GM10266 (cell line): ENCODE data around the gene CHRNA4.

Source experiments
- DNase-seq: peaks from one replicate; pipeline ENCODE4 v3.0.0; 2012; ENCODE audit errors: extremely low spot score
- TF ChIP-seq, protein P1 (sequence below): IDR thresholded peaks from 2 replicates; pipeline ENCODE4 v1.5.1; 2012; ENCODE audit warnings: mild to moderate bottlenecking, low read depth; ENCODE audit not compliant: control insufficient read depth, insufficient read depth; ENCODE audit errors: missing control alignments

The CHRNA4 gene

DNA sequence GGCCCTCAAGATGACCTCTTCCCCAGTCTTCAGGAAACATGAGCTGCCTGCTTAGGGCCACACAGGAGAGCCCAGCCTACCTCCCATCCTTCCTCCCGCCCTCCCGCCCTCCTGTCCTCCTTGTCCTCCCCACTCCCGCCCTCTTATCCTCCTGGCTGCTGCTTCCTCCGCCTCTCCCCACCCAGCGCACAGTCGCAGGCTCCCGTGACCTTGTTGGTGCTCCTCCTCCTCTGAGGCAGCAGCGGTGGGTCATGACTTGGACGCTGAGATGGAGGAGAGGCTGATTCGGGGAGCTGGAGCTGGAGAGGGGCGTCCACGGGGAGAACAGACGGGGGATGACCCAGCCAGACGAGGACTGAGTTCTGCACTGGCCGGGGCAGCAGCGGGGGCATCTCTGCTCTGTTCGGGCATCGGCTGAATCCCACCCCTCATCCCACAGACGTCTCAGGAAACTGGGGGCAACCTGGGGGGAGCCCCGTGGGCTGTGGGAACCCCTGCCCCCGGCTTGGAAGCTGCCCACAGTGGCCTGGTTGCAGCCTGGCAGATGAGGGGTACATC is 32.4 kb downstream of the CHRNA4 start:
- TF ChIP-seq, protein P1, sequence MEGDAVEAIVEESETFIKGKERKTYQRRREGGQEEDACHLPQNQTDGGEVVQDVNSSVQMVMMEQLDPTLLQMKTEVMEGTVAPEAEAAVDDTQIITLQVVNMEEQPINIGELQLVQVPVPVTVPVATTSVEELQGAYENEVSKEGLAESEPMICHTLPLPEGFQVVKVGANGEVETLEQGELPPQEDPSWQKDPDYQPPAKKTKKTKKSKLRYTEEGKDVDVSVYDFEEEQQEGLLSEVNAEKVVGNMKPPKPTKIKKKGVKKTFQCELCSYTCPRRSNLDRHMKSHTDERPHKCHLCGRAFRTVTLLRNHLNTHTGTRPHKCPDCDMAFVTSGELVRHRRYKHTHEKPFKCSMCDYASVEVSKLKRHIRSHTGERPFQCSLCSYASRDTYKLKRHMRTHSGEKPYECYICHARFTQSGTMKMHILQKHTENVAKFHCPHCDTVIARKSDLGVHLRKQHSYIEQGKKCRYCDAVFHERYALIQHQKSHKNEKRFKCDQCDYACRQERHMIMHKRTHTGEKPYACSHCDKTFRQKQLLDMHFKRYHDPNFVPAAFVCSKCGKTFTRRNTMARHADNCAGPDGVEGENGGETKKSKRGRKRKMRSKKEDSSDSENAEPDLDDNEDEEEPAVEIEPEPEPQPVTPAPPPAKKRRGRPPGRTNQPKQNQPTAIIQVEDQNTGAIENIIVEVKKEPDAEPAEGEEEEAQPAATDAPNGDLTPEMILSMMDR, result no peak
- DNase-seq, result no peak

DNA sequence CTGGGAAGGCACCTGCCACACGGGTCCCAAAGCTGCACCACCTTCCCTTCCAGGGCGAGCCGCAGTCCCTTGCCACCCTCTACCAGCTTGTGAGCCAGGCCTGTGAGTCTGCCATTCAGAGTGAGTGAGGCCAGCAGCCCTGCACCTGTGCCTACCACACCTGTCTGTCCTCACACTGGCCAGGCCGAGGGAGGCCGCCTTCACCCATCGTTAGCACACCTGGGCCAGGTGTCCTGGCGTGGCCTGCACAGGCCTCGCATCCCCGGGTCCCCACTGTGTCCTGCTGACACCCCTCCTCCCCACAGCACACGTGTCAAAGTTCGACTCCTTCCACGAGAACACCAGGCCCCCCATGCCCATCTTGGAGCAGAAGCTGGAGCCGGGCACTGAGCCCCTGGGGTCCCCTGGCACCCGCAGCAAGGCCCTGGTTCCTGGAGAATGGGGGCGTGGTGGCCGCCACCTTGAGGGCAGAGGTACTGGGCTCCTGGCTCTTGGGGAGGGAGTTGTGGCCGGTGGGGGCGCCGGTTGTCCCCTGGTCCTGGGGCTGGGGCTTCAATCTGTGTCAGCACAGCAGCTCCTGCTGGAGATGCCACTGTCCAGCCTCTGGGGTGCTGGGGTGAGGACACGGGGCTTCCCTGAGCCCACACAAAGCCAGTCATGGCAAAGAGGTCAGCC is 33.0 kb downstream of the CHRNA4 start:
- TF ChIP-seq, protein P1, result no peak
- DNase-seq, result no peak

DNA sequence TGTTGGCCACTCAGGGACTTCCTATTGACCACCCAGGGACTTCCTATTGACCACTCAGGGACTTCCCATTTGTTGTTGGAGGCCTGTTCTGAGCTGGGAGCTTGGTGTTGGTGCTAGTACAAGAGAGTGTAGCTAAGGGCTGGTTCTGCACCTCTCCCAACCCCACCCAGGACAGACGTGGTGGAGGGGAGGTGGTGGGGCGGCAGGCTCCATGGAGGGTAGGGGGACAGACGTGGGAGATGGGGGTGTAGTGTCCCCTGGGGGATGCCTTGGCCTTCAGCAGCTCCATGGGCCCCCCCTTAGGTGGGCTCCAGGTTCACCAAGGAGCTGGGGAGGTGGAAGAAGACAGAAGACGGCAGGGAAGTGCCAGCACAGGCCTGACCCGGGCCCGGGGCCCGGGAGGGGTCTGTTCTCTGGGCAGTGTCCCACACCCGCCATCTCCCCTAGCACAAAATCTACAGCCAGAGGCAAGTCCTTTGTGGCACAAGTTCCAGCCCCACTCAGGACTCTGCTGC is 33.9 kb downstream of the CHRNA4 start:
- TF ChIP-seq, protein P1, result no peak
- DNase-seq, result no peak

DNA sequence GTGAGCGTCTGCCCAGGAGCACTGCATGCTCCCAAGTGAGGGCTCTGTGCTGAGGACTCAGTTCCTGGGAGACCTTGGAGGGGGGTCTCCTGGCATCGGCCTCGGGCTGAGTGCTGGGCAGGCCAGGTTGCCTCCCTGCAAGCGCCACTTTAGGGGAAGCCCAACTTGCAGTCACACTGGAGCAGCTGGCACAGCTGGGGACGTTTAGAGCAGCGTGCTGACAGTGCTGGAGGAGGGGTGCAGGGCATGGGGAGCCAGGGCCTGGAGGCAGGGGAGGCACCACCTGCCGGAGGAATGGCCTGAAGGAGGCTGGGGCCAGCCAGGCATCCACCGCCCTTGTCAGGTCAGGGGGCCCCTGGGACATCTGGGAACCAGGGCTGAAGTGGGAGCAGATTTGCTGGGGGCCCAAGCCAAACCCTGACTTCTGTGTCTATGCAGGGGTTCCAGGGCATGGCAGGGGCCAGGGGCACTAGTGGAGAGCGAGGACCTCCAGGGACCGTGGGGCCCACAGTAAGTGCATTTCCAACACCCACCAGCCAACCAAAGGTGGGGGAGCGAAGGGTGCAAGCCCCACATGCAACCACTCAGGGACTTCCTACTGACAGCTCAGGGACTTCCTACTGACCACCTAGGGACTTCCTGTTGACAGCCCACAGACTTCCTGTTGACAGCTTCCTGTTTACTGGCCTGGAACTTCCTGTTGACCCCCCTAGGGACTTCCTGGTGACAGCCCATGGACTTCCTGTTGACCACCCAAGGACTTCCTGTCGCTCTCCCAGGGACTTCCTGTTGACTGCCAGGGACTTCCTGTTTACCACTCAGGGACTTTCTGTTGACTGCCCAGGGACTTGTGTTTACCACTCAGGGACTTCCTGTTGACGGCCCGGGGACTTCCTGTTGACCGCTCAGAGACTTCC is 34.6 kb downstream of the CHRNA4 start:
- DNase-seq, result no peak
- TF ChIP-seq, protein P1, result no peak

DNA sequence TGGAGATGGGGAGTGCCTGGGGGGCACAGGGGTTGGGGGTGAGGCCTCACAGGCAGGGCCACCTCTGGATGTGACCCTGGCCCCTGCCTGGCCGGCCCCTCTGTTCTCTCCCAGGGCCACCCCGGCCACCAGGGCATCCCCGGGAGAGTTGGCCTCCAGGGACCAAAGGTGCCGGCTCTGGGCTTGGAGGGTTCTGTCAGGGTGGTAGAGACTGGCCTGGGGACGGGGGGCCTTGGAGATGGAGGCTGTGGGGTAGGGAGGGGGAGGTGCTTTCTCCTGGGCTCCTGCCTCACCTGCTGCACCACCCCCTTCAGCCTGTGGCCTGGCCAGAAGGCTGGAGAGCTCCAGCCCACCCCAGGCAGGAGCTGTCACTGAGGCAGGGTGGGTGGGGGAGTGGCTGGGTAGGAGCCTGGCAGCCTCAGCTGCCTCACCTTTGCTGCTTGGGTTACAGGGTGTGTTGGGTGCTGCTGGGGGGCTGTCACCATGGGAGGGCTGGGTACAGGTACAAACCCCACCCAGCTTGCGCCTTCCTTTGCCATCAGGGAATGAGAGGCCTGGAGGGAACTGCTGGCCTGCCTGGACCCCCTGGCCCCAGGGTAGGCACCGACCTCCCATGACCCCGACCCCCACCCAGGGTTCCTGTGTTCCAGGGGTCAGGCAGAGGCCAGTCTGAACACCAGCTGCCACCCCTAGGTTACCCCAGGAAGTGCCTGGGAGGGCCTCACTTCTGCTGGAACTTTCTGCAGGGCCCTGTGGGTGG is 35.4 kb downstream of the CHRNA4 start:
- no peak for DNase-seq
- TF ChIP-seq, protein P1, result no peak

DNA sequence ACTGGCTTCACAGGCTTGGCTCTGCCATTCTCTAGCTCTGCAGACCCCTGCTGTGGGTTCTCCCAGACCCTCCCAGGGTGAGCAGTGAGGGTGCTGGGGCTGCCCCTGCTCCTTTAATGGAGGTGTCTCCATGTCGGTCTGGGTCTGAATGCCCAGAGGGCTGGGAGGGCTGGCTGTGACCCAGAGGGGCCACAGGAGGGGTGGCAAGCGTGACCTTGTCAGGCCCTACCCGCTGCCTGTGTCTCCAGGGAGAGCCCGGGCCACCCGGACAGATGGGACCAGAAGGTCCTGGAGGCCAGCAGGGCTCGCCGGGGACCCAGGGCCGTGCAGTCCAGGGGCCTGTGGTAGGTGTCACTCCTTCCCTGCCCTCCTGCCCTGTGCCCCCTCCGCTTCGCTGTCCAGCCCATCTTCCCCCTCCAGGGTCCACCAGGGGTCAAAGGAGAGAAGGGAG is 36.1 kb downstream of the CHRNA4 start:
- DNase-seq, result no peak
- TF ChIP-seq, protein P1, result no peak
